ENCODE results near the gene TBC1D4. TPM values are rescaled to one million over a fixed set of nuclear protein-coding genes. Genes with fewer than 3 reads are reported as not detected.

Gene TBC1D4
- total RNA-seq, 4 donors from 2014 or later: 38.2 to 56.9 (median 43.9) TPM

DNA sequence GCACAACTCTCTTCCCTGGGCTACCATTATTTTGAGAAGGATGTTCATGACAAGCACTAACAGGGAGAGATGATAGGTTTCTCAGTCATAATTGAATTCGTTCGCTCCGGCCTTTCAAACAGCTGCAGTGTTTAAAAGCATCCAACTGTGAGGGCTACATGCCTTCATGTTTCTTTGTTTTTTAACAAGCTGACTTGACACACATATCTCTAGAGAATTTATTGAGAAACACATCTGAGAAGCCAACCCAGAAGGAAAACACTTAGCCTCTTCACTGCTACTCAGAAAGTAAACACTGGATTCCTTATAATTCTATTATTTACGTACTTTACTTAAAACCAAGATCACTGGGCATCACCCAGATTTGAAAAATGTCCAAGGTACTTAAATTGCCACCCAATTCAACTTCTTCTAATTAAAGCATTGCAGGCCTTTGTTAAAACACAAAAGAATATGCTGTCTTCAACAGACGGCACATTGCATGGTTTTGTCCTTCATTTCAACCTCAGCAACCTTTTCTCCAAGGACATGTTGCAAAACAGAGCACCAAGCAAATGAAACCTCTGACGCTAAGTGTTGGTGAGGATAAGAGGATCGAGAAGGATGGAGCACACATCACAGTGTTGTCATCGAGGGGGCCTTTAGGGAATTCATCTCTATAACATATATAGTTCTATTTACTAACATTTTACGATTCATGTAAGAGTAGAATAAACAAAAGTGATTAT, 75.8 kb downstream of the TBC1D4 start:
- TF ChIP-seq, protein P1, sequence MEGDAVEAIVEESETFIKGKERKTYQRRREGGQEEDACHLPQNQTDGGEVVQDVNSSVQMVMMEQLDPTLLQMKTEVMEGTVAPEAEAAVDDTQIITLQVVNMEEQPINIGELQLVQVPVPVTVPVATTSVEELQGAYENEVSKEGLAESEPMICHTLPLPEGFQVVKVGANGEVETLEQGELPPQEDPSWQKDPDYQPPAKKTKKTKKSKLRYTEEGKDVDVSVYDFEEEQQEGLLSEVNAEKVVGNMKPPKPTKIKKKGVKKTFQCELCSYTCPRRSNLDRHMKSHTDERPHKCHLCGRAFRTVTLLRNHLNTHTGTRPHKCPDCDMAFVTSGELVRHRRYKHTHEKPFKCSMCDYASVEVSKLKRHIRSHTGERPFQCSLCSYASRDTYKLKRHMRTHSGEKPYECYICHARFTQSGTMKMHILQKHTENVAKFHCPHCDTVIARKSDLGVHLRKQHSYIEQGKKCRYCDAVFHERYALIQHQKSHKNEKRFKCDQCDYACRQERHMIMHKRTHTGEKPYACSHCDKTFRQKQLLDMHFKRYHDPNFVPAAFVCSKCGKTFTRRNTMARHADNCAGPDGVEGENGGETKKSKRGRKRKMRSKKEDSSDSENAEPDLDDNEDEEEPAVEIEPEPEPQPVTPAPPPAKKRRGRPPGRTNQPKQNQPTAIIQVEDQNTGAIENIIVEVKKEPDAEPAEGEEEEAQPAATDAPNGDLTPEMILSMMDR (IDR thresholded peaks at IDR 0.05; ENCODE audit: low read depth): no peak

DNA sequence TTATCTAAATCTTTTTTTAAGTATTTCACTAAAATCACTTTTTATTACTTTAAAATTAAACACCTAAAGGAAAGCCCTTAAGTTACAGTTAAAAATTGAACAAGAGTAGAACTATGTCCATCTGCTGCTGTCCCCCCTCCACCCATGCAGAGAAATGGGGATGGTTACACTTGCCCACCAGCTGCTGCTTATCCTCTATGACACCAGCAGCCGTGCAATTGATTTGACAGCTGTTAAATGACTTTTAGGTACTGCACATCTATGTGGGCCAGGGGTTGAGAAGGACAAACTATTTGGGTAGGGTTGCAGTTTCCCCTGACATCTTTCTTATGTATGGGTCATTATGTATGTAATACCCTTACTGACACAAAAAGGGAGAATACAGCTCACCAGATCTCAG, 77.2 kb downstream of the TBC1D4 start:
- TF ChIP-seq, protein P1 (IDR thresholded peaks at IDR 0.05; ENCODE audit: low read depth): no peak

DNA sequence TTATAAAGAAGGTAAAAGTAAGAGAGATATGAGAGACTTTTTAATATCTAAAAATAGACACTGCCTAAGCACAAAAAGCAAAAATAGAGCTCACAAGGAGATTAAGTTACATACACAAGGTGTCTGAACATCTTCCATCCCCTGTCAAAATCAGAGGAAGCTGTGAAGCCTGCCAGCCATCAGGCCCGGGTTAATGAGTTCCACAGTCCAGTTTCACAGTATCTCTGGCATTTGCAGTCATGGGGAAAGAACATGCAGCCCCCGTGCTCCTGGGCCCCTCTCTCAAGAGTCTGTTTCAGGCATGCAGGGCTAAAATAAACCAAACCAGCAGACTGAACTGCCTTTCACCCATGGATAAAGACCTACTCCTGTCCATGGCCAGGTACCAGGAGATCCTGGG, 79.2 kb downstream of the TBC1D4 start:
- TF ChIP-seq, protein P1 (IDR thresholded peaks at IDR 0.05; ENCODE audit: low read depth): no peak

DNA sequence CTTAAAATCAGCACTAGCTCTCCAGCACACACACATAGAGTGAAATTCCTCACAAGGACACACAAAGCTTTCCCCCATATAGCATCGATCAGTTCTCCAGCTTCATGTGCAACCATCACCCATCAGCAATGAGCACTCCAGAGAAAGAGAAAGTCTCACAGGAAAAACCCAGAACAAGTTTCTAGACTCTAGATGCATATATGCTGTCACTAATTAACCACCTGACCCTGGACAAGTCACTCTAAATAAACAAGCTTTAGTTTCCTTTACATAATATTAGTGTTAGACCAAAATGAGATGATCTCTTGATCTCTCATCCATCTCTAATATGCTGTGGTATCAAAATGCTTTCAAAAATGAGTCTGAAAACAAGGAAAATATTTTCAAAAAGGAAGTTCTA, 81.2 kb downstream of the TBC1D4 start:
- TF ChIP-seq, protein P1 (IDR thresholded peaks at IDR 0.05; ENCODE audit: low read depth): no peak

DNA sequence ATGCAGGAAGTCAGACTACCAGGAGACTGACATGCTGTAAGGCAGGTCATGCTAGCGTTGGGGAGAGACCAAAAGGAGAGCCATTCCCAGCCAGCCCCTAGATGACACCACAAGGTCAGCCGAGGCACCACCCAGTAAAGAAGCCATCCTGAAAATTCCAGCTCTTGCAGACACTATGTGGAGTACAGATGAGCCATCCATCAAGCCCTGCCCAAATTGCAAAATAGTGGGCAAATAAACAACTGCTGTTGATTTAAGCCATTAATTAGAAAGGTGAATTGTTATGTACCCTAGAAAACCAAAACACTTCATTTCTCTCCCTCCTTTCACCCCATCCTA, 82.1 kb downstream of the TBC1D4 start:
- TF ChIP-seq, protein P1 (IDR thresholded peaks at IDR 0.05; ENCODE audit: low read depth): no peak

DNA sequence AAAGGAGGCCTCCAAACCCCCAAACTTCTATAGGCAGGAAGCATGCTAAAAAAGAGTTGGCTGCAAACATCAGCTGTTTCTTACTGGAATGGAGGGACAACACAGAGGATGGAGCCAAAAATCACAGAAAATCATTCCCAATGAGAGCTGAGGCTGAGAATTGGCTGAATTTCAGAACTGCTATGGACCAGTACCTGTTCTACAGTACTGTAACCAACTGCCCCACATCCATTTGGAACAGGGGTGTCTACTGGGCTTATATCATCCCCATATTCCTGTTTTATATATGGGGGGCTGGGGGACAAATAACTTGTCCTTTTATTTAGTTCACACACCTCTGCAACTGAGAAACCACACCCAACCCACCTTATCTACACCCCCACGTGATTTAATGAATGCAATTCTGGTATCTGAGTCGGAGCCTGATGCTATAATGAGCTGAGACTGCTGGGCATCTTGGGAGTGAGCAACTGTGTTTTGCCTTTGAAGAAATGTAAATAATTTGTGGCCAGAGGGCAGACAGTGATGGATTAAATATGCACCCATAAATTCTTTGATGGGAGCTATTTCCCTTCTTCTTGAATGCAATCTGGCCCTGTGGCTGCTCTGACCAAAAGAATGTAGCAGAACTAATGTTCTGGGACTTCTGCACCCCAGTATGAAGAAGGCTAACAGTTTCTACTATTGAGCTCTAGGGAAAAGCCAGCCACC, 82.6 kb downstream of the TBC1D4 start:
- TF ChIP-seq, protein P1 (IDR thresholded peaks at IDR 0.05; ENCODE audit: low read depth): no peak

DNA sequence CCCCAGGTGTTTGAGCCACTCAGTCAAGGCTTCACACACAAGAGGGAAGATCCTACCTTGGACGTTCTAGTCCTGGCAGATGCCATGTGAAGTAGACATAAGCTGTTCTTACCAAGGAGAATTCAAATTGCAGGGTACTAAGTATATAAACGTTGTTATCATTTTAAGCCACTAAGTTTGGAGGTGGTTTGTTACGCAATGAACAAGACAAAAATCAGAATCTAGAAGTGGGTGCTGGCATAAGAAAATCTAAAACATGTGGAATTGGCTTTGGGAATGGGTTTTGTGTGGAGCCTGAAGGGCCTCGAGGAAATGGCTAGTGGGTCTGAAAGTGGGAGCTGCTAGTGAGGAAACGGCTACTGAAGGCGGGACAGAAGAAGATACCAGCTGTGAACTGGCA, 83.9 kb downstream of the TBC1D4 start:
- TF ChIP-seq, protein P1 (IDR thresholded peaks at IDR 0.05; ENCODE audit: low read depth): no peak

All from subcutaneous adipose tissue (tissue), 4 donors.